Endothelial cell of umbilical vein (primary cell): ENCODE results near the gene NFIC. TPM values are rescaled to one million over a fixed set of nuclear protein-coding genes. Genes with fewer than 3 reads are reported as not detected.
A peak's percentile ranks its signal among the peaks of the same experiment; 100 is the strongest.

Source experiments
- BruUV-seq: library from RNA; stranded (reverse); fragments of 400-500 nt; replicated peaks from 2 replicates; lab custom pipeline; 2021; lab: Mats Ljungman, UMichigan
- CTCF ChIA-PET: fragments of 300-600, 350-600 bp; sonication (Branson Sonifier 250); formaldehyde crosslinking; loops from one replicate; lab custom pipeline; 2021; ENCODE audit warnings: antibody characterized with exemption, inconsistent platforms; lab: Charles Lee
- POLR2A ChIA-PET: fragments of 300-600, 350-600 bp; sonication (Branson Sonifier 250); formaldehyde crosslinking; loops from one replicate; lab custom pipeline; 2021; ENCODE audit warnings: antibody characterized with exemption, inconsistent platforms; lab: Charles Lee
- DNase-seq: peaks from one replicate; pipeline ENCODE4 v3.0.0-alpha.2; 2011; ENCODE audit warnings: low read depth, low spot score
- FAIRE-seq: peaks from 2 replicates; lab custom pipeline; 2011; peaks lifted over from hg19 to GRCh38; lab: Jason Lieb, UNC
- H2AFZ ChIP-seq: 2 replicates; pipeline ENCODE4 v1.6.0; 2012; ENCODE audit warnings: low read depth, low read length, control low read depth, inconsistent platforms
- H3K27ac ChIP-seq: 2 replicates; pipeline ENCODE4 v1.5.1; 2011; ENCODE audit warnings: low read depth, mild to moderate bottlenecking, control low read depth, low read length, moderate library complexity; ENCODE audit not compliant: insufficient read depth
- H3K27me3 ChIP-seq, 2 experiments: 2 replicates each; pipeline versions ENCODE4 v1.6.0 to v1.6.1; 2011; ENCODE audit warnings: low read length in 2 of 2, mixed read lengths in 1 of 2; ENCODE audit not compliant: control insufficient read depth in 2 of 2, insufficient read depth in 2 of 2
- H3K36me3 ChIP-seq, 2 experiments: 2 replicates in 1 of 2; 3 replicates in 1 of 2; pipeline ENCODE4 v1.5.1; 2011; ENCODE audit warnings: low read length in 2 of 2, mild to moderate bottlenecking in 1 of 2, moderate library complexity in 1 of 2; ENCODE audit not compliant: control insufficient read depth in 2 of 2, insufficient read depth in 2 of 2; ENCODE audit errors: extremely low read depth in 1 of 2
- H3K4me1 ChIP-seq: 3 replicates; pipeline ENCODE4 v1.5.1; 2011; ENCODE audit warnings: mild to moderate bottlenecking, low read length; ENCODE audit not compliant: control insufficient read depth, insufficient read depth; ENCODE audit errors: extremely low read depth
- H3K4me2 ChIP-seq: 2 replicates; pipeline ENCODE4 v1.6.1; 2011; ENCODE audit warnings: low read length, control low read depth, mixed read lengths; ENCODE audit not compliant: insufficient read depth
- H3K4me3 ChIP-seq, 3 experiments: fragments of 200-600 bp in 1 of 3; sonication (generic), shearing (Covaris generic) in 1 of 3; replicated peaks in 1 of 3; 2 replicates each; pipeline ENCODE4 v1.5.1; 2011 to 2016; ENCODE audit warnings: control low read depth in 3 of 3, low read length in 3 of 3, mild to moderate bottlenecking in 2 of 3, inconsistent platforms in 1 of 3, low read depth in 1 of 3, moderate library complexity in 1 of 3; ENCODE audit not compliant: insufficient read depth in 1 of 3
- H3K79me2 ChIP-seq: 2 replicates; pipeline ENCODE4 v1.6.0; 2012; ENCODE audit warnings: low read length, inconsistent platforms; ENCODE audit not compliant: control insufficient read depth, insufficient read depth
- H3K9ac ChIP-seq: replicated peaks from 2 replicates; pipeline ENCODE3; 2011; ENCODE audit warnings: low read length, control low read depth; ENCODE audit not compliant: insufficient read depth; ENCODE audit errors: extremely low read depth
- H3K9me1 ChIP-seq: replicated peaks from 3 replicates; pipeline ENCODE4 v1.6.0; 2011; ENCODE audit warnings: mild to moderate bottlenecking, low read length; ENCODE audit not compliant: control insufficient read depth, insufficient read depth; ENCODE audit errors: extremely low read depth
- H3K9me3 ChIP-seq: replicated peaks from 2 replicates; pipeline ENCODE4 v1.5.1; 2012; ENCODE audit warnings: low read length, inconsistent platforms; ENCODE audit not compliant: control insufficient read depth, insufficient read depth
- H4K20me1 ChIP-seq: replicated peaks from 2 replicates; pipeline ENCODE3; 2011; ENCODE audit warnings: mild to moderate bottlenecking, low read length; ENCODE audit not compliant: control insufficient read depth, insufficient read depth; ENCODE audit errors: extremely low read depth
- EZH2 ChIP-seq: IDR thresholded peaks from 2 replicates; pipeline ENCODE4 v1.6.1; 2012; ENCODE audit warnings: borderline replicate concordance, low read depth, mild to moderate bottlenecking, moderate library complexity, low read length, inconsistent platforms; ENCODE audit not compliant: severe bottlenecking
- FOS ChIP-seq: IDR thresholded peaks from 2 replicates; pipeline ENCODE4 v1.6.1; 2011; ENCODE audit warnings: mild to moderate bottlenecking, low read length, moderate library complexity, borderline replicate concordance; ENCODE audit not compliant: insufficient read depth
- GATA2 ChIP-seq: IDR thresholded peaks from 2 replicates; pipeline ENCODE4 v1.7.0; 2011; ENCODE audit warnings: low read depth, mild to moderate bottlenecking, moderate library complexity, mixed read lengths, low read length; ENCODE audit not compliant: insufficient read length, insufficient read depth
- JUN ChIP-seq: IDR thresholded peaks from 2 replicates; pipeline ENCODE4 v1.6.1; 2011; ENCODE audit warnings: borderline replicate concordance, low read depth; ENCODE audit not compliant: insufficient read length, insufficient read depth
- MYC ChIP-seq: IDR thresholded peaks from one replicate; pipeline ENCODE4 v1.6.1; 2011; ENCODE audit warnings: mild to moderate bottlenecking, low read depth, low read length
- POLR2A ChIP-seq: IDR thresholded peaks from 2 replicates; pipeline ENCODE4 v1.6.1; 2012; ENCODE audit warnings: low read depth, mild to moderate bottlenecking, control low read depth, low read length
- POLR2AphosphoS5 ChIP-seq: IDR thresholded peaks from 2 replicates; pipeline ENCODE4 v1.6.1; 2012; ENCODE audit warnings: low read depth, mild to moderate bottlenecking, control low read depth, low read length, moderate library complexity; ENCODE audit not compliant: insufficient read depth
- dilution Hi-C: fragments of 300-500 bp; cut with MboI; formaldehyde crosslinking; loops from one replicate; pipeline ENCODE4 v1.15.0; 2019; ENCODE audit warnings: low sequenced_read_pairs; ENCODE audit not compliant: extremely low pct_ligation_motif_present
- intact Hi-C: fragments of 100-400 bp; cut with micrococcal nuclease; formaldehyde crosslinking; loops from one replicate; pipeline ENCODE4 v1.10.0; 2022
- polyA plus RNA-seq, 4 experiments: library from polyadenylated mRNA; depleted of rRNA in 3 of 4; stranded (reverse) in 3 of 4; unstranded in 1 of 4; fragments of >200 nt; gene quantifications; 2 replicates each; pipeline versions ENCODE4 v1.2.1 to v1.2.3, GENCODE V29; 2011 to 2012; ENCODE audit warnings: missing spikeins in 1 of 4
- total RNA-seq: library from RNA; stranded (reverse); gene quantifications from 2 replicates; pipeline ENCODE4 v1.2.3, GENCODE V29; 2021
- TF ChIP-seq, protein P1 (sequence below): IDR thresholded peaks from 2 replicates; pipeline ENCODE4 v1.6.1; 2011; ENCODE audit not compliant: insufficient read depth, insufficient read length
- TF ChIP-seq, protein P2 (sequence below), 2 donors: IDR thresholded peaks; 1 replicate in 1 of 2; 2 replicates in 1 of 2; pipeline ENCODE4 v1.5.1; 2011; ENCODE audit warnings: low read length in 2 of 2, mild to moderate bottlenecking in 2 of 2, moderate library complexity in 2 of 2, control low read depth in 1 of 2, inconsistent platforms in 1 of 2, low read depth in 1 of 2; ENCODE audit not compliant: insufficient read depth in 1 of 2; ENCODE audit errors: extremely low read depth in 1 of 2

NFIC gene
- total and polyA plus RNA-seq, 2 donors (not counting 3 experiments of a cell fraction or from before 2014, with no cell fraction given) = 11.4 to 133 TPM

DNA sequence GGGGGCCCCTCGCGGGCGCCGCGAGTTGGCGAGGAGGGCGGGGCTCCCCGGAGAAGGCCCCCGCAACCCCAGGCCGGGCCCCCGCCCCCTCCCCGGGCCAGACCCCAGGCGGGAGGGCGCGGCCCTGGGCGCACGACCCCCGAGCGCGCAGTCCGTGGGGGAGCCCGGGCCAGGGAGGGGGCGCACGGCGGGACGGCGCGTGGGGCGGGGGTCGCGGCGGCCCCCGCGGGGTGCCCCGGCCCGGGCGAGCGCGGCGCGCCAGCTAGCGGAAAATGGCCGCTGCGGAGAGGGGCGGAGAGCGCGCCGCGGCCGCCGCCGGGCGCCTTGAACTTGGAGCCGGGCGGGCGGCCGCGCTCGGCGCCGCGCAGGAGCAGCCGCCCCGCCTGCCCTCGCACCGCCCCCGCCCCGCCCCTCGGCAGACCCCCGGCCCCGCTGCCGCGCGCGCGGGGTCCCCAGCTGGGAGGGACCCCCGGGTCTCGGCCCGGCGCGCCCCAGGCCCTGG lies 6.4 kb upstream of the NFIC start:
- FAIRE-seq (no peak), DNase-seq (no peak)
- Histone ChIP-seq H3K27ac (peak overlapping the region; percentile 11), H3K9me1 (no peaks in the 10 kb centered on the region), H3K36me3 (no peaks in the 10 kb centered on the region), H3K4me2 (no peak overlapping the region), H2AFZ (peak overlapping the region; percentile 8), H3K79me2 (peaks cover 20% of the 10 kb centered on the region), H3K27me3 (no peaks in the 10 kb centered on the region), H3K9me3 (no peaks in the 10 kb centered on the region), H3K9ac (peak overlapping the region; percentile 54), H3K4me3 (peak overlapping the region; percentile 67 to 94 (median 68)), H3K4me1 (peaks cover 11% of the 10 kb centered on the region), H4K20me1 (no peaks in the 10 kb centered on the region)
- TF ChIP-seq, protein P1, sequence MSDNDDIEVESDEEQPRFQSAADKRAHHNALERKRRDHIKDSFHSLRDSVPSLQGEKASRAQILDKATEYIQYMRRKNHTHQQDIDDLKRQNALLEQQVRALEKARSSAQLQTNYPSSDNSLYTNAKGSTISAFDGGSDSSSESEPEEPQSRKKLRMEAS = no peak
- TF ChIP-seq, protein P2, sequence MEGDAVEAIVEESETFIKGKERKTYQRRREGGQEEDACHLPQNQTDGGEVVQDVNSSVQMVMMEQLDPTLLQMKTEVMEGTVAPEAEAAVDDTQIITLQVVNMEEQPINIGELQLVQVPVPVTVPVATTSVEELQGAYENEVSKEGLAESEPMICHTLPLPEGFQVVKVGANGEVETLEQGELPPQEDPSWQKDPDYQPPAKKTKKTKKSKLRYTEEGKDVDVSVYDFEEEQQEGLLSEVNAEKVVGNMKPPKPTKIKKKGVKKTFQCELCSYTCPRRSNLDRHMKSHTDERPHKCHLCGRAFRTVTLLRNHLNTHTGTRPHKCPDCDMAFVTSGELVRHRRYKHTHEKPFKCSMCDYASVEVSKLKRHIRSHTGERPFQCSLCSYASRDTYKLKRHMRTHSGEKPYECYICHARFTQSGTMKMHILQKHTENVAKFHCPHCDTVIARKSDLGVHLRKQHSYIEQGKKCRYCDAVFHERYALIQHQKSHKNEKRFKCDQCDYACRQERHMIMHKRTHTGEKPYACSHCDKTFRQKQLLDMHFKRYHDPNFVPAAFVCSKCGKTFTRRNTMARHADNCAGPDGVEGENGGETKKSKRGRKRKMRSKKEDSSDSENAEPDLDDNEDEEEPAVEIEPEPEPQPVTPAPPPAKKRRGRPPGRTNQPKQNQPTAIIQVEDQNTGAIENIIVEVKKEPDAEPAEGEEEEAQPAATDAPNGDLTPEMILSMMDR (IDR thresholded peaks at IDR 0.05; ENCODE audit: extremely low read depth in 1 of 2, insufficient read depth in 1 of 2, low read depth in 1 of 2, low read length in 2 of 2) = no peak
- TF ChIP-seq GATA2 = no peak
- no peak for TF ChIP-seq POLR2AphosphoS5
- TF ChIP-seq POLR2A = no peak
- TF ChIP-seq JUN = no peak
- no peak for TF ChIP-seq MYC
- no peak for TF ChIP-seq FOS
- TF ChIP-seq EZH2 = no peak
- dilution Hi-C loops (no loop called here), intact Hi-C loops (loop anchor here (2.0 kb wide), 1 partner anchor 69 kb away; no protein-coding TSS in a partner anchor)
- BruUV-seq = no TSS peak
- ChIA-PET CTCF (interaction anchor here (1.0 to 1.3 kb wide), 2 partner anchors 69 to 110 kb away, joined by 3 to 5 read pairs; no protein-coding TSS in a partner anchor), POLR2A (no interaction called here)
